ENCODE results near the gene ING3.
"Not testable (repeated sequence)": the region's sequence is repeated elsewhere in the genome, so short reads cannot be mapped to it uniquely, and the experiment has no call there.

Gene ING3

DNA sequence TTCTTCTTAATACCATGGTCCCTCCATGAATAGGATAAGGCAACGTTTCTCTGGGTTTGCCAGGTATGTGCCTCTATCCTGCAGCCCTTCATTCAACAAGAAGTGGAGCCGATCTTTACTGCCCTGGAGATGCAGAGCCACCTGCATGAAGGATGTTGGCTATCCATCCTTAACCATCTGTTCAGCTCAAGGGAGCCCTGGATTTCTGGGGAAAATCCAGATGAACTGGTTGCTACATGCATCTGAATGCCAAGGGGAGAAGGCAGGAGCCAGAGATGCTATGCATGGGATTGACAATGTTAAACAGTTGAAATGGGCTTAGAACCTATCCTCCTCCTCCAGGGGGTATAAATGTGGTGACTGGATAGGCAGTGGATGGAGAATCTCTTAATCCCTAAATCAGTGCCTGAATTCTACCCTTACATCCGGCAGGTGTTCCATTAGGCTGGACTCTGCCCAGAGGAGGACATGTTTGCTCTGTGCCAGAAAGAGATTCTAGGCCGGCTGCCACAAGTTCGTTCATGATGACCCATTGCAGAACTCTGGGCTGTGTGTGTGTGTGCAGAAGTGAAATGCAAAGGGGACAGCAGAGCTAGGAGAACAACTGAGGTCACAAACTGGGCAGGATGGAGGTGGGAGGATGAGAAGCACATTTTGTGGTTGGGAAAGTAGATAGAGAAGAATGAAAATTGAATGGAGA, 53.6 kb downstream of the ING3 start:
- H3K27ac ChIP-seq, result no peak overlapping the region
- TF ChIP-seq, protein P1, sequence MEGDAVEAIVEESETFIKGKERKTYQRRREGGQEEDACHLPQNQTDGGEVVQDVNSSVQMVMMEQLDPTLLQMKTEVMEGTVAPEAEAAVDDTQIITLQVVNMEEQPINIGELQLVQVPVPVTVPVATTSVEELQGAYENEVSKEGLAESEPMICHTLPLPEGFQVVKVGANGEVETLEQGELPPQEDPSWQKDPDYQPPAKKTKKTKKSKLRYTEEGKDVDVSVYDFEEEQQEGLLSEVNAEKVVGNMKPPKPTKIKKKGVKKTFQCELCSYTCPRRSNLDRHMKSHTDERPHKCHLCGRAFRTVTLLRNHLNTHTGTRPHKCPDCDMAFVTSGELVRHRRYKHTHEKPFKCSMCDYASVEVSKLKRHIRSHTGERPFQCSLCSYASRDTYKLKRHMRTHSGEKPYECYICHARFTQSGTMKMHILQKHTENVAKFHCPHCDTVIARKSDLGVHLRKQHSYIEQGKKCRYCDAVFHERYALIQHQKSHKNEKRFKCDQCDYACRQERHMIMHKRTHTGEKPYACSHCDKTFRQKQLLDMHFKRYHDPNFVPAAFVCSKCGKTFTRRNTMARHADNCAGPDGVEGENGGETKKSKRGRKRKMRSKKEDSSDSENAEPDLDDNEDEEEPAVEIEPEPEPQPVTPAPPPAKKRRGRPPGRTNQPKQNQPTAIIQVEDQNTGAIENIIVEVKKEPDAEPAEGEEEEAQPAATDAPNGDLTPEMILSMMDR (conservative IDR thresholded peaks at IDR 0.05), result no peak
- no peak for TF ChIP-seq ZFX (IDR thresholded peaks at IDR 0.05)

DNA sequence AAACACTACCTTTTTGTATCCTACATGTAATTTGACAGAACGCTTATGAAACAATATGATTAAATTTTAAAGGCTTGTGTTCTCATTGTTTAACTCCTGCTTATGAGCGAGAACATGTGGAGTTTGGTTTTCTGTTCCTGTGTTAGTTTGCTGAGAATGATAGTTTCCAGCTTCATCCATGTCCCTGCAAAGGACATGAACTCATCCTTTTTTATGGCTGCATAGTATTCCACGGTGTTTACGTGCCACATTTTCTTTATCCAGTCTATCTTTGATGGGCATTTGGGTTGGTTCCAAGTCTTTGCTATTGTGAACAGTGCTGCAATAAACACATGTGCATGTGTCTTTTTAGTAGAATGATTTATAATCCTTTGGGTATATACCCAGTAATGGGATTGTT, 54.5 kb downstream of the ING3 start:
- not testable (repeated sequence) for H3K27ac ChIP-seq

DNA sequence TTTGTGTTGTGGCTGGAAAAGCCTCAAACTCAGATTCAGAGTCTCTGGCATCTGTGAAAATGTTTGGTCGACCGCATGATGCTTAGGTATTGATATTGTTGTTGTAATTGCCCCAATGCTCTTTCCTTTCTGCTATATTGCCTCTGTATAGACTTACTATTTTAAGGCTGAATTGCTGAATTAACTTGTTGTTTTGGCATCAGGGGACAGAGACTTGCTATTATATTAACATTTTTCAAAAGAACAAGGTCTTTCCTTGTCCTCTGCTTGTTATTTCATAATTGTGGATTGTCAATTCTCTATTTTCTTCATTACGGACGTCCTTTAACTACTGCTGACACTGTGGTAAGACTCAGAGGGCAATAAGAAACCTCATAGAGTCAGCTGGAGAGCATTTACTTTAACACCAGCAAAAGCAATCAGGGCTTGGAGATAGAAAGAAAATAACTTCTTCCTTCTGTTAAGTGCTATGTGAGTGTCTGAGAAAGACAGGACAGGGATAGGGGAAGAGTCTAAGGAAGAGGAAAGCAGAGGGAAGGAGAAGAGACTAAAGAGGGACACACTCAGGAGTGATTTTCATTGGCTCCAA, 55.5 kb downstream of the ING3 start:
- H3K27ac ChIP-seq, result no peak overlapping the region
- TF ChIP-seq, protein P1 (conservative IDR thresholded peaks at IDR 0.05), result no peak
- no peak for TF ChIP-seq ZFX (IDR thresholded peaks at IDR 0.05)

DNA sequence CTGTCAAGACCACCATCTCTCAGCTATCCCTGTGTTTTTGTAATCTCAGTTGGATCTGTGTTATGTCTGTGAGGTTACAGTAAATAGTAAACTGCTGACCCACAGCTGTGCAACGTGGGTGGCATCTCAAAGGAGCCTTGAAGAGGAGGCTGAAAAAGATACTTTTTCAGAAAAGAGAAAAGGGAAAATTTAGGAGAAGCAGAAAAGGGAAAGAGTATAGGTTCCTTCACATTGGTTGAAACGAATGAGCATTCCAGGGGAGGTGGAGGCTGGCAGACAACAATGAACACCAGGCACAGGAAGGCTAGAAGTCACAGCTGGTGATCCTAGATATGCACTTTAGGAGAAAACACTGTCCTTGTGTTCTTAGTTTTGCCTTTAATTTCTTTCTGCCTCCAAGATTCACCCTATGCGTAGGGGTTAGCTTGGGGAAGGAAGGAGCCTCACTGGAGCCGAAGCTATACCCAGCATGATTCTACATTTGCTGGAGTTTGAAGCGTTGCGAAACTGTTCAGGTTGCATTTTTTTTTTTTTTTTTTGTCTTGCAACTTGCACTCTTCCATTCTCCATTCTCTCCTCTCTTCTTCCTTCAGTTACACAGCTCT, 56.2 kb downstream of the ING3 start:
- TF ChIP-seq, protein P1 (conservative IDR thresholded peaks at IDR 0.05), result no peak
- no peak for TF ChIP-seq ZFX (IDR thresholded peaks at IDR 0.05)
- H3K27ac ChIP-seq, result no peak overlapping the region

DNA sequence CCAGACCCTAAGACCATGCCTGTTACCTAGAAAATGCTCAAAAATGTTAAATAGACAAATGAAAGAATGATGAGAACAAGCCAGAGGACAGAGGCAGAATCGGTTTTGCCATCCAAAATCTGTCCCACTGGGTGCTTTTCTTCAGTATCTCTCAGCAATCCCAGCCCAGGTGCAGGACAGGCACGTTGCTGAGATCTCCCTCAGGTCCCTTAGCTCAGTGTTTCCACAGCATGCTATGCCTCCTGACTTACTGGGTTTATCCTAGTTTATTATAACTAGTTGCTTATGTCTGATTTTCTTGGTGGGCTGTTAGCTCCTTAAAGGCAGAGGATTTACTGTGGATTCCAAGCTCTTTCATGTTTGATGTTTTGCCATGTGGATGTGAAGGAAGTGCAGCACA, 58.2 kb downstream of the ING3 start:
- no peak overlapping the region for H3K27ac ChIP-seq
- TF ChIP-seq ZFX (IDR thresholded peaks at IDR 0.05), result no peak
- TF ChIP-seq, protein P1 (conservative IDR thresholded peaks at IDR 0.05), result no peak

DNA sequence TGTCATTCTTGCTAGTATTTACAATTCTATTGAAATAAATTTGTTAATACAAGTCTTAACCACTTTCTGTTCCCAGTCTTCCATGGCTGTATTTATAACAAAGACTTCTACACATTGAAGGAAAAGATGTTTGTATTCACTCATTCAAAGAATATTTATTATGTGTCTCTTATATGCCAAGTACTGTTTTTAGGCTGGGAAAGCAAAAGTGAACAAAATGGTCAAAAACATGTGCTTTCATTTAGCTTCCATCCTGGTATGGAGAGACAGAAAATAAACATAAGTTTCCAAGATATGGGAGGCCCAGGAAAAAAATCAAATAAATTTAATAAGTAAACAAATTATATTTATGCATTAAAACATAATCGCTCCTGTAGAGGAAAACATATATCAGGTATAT, 60.8 kb downstream of the ING3 start:
- TF ChIP-seq, protein P1 (conservative IDR thresholded peaks at IDR 0.05), result no peak
- TF ChIP-seq ZFX (IDR thresholded peaks at IDR 0.05), result no peak
- H3K27ac ChIP-seq, result no peak overlapping the region

DNA sequence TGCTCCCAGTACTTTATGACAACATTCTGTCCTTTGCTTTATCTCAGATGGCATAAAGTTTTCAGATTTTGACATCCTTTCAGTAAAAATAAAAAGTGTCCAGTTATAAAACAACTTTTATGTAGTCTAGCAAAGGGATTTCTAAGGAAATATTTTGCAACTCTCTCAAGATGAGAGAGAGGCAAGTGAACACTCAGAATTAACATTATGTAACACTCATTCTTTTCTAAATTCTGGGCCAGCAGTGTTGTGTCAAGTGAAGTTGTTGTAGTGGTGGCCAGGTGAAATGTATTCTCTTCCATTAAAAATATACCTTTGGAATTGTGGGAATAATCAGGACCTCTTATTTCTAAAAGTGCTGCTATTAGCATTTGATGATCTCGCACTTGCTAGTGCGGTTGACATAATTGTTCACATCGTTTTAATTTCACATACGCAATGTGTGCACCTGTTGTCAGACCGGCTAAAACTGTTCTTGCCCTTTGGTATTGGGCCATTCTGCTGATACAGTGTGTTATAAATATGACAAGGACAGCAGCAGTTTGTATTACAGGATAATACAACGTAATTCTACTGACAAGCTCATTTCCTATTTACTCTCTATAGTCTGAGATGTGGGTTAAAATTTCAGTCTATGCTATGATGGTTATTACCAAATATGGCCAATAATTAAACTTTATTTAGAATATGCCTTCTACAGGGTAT, 61.7 kb downstream of the ING3 start:
- TF ChIP-seq ZFX (IDR thresholded peaks at IDR 0.05), result no peak
- TF ChIP-seq, protein P1 (conservative IDR thresholded peaks at IDR 0.05), result no peak
- no peak overlapping the region for H3K27ac ChIP-seq
